ELF-1 (cell line): ENCODE measurements around the gene BCAR1.
A peak's percentile ranks its signal among the peaks of the same experiment; 100 is the strongest.
"Not testable (repeated sequence)": the region's sequence is repeated elsewhere in the genome, so short reads cannot be mapped to it uniquely, and the experiment has no call there.

Source experiments
- DNase-seq: peaks from one replicate; pipeline ENCODE4 v3.0.0-alpha.2; 2016; ENCODE audit warnings: low read depth, low spot score

Gene BCAR1, protein sequence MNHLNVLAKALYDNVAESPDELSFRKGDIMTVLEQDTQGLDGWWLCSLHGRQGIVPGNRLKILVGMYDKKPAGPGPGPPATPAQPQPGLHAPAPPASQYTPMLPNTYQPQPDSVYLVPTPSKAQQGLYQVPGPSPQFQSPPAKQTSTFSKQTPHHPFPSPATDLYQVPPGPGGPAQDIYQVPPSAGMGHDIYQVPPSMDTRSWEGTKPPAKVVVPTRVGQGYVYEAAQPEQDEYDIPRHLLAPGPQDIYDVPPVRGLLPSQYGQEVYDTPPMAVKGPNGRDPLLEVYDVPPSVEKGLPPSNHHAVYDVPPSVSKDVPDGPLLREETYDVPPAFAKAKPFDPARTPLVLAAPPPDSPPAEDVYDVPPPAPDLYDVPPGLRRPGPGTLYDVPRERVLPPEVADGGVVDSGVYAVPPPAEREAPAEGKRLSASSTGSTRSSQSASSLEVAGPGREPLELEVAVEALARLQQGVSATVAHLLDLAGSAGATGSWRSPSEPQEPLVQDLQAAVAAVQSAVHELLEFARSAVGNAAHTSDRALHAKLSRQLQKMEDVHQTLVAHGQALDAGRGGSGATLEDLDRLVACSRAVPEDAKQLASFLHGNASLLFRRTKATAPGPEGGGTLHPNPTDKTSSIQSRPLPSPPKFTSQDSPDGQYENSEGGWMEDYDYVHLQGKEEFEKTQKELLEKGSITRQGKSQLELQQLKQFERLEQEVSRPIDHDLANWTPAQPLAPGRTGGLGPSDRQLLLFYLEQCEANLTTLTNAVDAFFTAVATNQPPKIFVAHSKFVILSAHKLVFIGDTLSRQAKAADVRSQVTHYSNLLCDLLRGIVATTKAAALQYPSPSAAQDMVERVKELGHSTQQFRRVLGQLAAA

GRCh38 chr16:75251280-75252048 lies at the start of gene BCAR1:
Gene BCAR1, minus strand, starts transcription at chr16:75251624. Its CDS starts 142 bp downstream, at chr16:75251482.
- DNase-seq, result peak; percentile 91

GRCh38 chr16:75298267-75298666 lies 46.8 kb upstream of the BCAR1 start:
- DNase-seq, result no peak

DNA sequence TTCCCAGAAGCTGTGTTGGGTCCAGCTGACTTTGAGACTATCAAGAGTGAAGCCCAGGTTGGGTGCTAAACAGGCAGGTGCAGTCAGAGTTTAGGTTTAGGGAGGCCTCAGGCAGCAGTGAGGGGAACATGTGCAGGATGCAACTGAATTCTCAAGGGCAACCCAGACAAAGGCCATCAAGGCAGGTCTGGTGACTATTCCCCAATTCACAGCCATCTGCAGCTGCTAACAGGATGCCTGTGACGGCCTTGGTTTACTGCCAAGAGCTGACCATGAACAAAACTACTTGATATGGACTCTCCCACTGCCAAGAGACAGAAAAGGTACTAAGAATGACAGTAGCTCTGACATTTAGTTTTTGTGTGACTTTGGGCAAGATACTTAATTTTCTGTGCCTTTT lies 45.2 kb upstream of the BCAR1 start:
- no peak for DNase-seq

DNA sequence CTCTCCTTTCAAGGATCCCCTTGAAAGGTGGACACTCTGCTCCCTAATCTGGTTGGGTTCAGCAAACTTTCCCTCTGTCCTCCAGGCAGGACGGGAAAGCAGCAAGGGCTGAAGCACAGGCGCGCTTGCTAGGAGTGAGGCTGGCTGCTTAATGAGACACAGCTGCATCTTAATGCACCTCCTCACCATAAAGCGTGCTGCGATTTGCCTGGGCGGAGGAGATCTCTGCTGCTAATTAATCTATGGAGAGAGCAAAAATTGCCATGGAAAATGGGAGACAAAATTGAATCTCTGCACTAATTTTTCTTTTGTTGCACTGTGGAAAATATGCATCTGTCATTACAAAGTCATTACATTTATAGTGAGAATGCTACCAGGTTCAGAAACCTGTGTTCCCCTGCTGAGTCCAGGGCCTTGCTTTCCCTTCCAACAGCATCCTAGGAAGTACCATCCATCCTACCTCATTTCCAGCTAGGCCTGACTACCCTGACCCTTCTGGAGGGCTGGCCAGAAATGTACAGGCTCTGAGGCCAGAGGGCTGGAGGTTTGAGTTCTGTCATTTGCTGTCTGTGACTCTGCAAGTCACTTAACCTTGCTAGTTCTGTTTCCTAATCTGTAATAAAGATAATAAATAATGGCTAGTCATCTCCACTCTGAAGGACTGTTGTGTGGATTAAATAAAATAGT lies 43.5 kb upstream of the BCAR1 start:
- DNase-seq, result no peak

- DNase-seq, result no peak
These were observed 42.3 kb upstream of the BCAR1 start for GRCh38 chr16:75293772-75294171.

- no peak for DNase-seq
These were observed 41.7 kb upstream of the BCAR1 start for GRCh38 chr16:75293173-75293572.

DNA sequence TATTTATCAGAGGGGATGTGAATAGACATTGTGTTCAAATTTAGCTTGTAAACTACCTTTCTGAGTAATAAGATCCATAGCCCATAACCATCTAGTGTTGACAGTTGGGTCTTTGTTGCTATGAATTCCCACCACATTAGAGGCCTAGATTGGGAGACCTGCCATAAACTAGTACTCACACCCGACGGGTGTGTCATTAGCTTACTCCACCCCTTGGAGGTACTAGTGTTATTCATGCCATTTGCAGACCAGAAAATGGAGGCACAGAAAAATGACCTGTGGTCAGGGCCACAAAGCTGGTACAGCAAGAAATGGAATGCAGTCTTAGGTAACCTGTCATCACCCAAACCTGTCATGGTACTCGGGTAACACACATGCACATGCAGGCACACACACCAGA lies 41.3 kb upstream of the BCAR1 start:
- DNase-seq, result no peak

GRCh38 chr16:75289189-75289588 lies 37.8 kb upstream of the BCAR1 start:
- no peak for DNase-seq

GRCh38 chr16:75288596-75289120 lies 37.2 kb upstream of the BCAR1 start:
- DNase-seq, result no peak

DNA sequence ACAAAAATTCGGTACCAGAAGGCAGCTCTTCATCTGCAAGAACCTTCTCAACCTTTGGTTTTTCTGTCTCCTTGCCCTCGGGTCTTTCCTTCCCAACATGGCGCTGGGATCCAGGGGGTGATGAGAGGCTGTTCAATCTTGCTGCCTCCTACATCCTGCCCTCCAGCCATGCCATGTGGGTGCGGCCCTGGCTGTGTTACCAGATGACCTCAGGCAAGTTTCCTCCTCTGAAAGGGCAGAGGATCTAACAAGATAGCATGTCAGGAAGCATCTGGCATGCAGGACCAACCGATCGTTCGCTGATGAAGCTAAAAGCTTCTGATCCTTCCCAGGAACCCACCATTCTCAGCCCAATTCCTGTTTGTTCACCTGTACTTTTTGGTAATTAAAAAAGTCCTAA lies 36.8 kb upstream of the BCAR1 start:
- DNase-seq, result no peak

DNA sequence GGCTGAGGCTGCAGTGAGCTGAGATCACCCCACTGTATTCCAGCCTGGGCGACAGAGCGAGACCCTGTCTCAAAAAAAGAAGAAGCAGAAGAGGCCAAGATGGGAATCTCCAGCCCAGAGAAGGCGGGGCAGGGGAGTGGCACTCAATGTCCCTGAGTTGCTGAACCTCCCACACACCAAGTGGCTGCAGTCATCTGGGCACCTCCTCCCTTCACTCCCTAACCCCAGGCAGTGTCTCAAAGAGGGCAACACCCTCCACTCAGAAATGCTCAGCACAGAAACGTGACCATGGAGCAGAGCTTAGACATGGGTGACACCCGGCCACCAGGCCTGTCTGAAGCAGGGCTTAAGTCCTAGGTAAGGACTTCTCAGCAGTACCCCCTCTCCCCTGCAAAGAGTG lies 36.3 kb upstream of the BCAR1 start:
- DNase-seq, result no peak

DNA sequence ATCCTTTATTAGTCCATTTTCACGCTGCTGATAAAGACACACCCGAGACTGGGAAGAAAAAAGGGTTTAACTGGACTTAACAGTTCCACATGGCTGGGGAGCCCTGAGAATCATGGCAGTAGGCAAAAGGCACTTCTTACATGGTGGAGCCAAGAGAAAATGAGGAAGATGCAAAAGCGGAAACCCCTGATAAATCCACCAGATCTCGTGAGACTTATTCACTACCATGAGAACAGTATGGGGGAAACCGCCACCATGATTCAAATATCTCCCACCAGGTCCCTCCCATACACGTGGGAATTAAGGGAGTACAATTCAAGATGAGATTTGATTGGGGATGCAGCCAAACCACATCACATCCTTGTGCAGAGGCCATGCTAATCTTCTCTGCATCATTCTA lies 35.0 kb upstream of the BCAR1 start:
- no peak for DNase-seq

- DNase-seq, result no peak
These were observed 31.2 kb upstream of the BCAR1 start for GRCh38 chr16:75282466-75283281.

DNA sequence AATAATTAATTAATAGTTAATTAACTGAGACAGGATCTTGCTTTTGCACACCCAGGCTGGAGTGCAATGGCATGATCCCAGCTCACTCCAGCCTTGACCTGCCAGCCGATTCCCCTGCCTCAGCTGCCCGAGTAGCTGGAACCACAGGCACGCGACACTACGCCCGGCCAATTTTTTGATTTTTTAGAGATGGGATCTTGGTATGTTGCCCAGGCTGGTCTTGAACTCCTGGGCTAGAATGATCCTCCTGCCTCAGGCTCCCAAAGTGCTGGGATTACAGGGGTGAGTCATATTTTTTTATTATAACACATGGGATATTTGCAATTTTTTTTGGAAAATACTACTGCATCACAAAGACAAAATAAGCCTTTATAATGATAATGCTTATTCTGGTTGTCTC lies 30.4 kb upstream of the BCAR1 start:
- DNase-seq, result no peak

DNA sequence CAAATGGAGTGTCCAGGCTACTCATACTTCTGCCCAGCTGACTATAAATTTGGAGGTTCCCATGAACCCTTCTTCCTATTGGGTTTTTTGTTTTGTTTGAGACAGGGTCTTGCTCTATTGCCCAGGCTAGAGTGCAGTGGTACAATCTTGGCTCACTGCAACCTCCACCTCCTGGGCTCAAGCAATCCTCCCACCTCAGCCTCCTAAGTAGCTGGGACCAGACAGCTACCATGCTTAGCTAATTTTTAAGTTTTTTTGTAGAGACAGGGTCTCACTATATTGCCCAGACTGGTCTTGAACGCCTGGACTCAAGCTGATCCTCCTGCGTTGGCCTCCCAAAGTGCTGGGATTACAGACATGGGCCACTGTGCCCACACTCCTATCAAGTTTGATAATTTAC lies 29.6 kb upstream of the BCAR1 start:
- not testable (repeated sequence) for DNase-seq

DNA sequence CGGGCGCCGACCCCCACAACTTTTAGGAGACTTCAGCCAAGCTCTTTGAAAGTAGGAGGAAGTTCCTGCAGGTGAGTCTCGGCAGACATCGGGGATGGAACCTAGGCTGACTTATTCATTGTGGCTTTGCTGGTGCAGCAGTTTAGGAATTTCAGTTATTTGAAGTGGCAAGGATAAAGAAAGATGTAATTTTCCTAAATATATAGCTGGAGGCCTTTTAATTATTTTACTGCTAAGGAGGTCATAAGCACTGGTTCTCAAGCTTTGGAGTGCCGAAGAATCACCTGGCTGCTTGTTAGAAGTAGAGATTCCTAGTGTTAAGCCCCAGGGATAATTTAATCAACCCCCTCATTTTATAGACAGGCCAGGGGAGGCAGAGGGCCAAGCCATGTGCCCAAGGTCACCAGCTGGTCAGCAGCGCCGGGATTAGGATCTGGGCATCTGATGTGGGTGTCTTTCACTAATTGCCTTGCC lies 28.9 kb upstream of the BCAR1 start:
- DNase-seq, result no peak

DNA sequence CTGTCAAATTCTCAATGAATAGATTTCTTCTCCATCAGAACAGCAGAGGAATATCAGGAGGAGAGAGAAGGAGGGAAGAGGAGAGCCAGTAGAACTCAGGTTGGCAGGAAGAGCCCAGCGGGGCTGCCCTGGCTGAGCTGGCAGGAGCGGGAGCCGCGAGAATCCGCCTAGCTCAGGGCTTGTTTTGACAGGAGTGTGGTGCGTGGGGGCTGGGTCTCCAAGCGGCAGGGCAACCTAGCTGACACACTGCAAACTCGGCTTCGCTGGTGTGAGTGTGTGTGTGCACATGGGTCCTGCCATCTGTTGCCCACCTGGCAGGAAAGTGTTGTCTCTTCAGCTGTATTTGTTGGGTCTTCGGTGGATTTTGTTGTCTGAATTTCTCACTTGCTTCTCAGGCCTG lies 27.9 kb upstream of the BCAR1 start:
- DNase-seq, result no peak

DNA sequence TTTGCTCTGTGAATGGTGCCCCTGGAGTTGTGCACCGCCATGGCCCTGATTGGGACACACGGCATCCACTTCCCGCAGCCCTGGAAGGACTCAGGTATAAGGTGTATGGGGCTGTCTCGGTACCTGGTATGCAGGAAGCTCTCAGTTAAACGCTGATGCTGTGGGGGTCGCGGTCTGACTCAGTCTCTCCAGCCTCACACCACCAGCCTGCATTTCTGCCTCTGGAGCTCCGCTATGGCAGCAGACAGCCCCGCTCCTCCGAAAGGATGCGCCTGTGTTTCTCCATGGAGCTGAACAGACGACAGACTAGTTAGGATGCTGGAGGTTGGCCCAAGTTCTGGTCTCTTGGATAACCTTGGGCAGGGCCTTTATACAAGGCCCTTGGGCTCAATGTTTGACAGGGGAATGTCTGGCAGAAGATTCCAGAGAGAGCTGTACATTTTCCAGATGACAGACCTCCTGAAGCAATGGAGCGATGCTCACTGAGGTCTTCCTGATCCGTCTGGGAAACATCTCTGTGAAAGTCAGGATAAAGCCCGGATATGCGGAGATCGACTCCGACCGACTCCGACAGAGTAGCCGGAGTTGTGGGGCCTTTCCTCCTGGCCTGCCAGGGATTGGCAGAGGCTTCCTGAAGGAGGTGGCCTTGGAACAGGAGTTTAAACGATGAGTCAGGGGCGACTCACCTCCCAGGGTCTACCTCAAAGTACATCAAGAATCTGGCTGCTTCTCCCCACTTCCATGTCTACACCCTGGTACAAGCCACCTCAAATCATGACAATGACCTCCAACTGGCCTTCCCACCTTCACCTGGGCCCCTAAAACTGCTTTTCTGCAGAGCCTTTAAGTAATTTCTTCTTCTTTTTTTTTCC lies 21.9 kb upstream of the BCAR1 start:
- DNase-seq, result no peak

- not testable (repeated sequence) for DNase-seq
These were observed 21.2 kb upstream of the BCAR1 start for GRCh38 chr16:75272629-75273028.
